ENCODE data around the gene NOL8.

NOL8 gene

DNA sequence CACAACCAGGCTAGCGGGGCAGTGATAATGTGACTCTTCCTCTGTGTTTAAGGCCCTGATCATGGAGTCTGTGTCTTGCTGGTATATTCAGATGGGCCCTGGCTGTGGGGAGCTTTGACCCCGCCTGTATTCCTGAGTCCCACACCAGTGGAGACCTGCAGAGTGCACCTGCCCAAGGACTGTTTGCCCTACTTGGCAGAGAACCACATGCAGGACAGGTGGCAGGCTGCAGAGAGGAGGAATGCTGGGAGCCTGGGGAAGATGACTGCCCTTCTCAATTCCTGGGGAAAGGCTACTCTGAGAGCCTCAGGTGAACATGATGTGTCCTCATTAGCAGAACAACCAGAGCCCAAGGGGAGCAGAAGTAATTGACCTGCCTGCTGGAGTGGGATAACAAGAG is 67.8 kb downstream of the NOL8 start:
- no peak for DNase-seq

DNA sequence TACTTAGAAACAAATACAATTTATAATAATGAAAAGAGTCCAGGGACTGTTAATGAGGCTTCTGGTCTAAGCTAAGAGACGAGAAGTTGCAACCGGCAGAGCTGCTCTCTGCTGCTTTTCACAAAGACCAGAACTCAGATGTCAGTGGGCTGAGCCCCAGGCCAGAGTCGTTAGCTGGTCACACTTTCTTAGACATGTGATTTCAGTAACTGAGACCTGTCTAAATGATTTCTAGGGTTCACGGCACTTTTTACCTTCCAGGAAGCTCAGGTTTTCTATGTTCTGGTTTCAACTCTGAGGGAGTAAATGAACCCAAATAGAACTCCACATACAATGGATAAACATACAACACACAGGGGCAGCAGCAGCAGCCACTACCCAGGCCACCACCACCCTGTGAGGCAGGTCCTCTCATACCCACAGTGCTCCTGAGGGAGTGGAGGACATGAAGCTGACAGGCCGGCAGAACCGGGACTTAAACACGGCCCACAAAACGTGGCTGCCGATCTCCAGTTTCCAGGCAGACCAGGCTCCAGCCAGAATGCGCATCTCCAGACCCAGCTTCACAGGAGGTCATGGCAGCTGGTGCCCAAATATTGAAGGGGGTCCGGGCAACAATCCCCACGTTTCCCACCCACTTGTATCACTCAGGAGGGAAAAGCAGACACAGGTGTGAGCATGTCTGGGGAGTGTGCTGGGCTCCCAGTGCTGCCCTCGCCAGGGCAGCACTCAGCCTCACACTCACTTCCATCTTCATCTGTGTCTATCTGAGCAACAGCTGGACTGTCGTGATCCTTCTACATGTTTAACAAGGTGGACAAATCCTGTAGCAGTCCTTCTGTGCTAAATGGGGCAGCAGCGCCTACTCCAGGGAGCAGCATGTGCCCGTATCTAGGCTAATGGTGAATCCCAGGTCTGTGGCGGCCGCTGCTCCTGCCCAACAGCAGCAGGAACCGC is 70.5 kb downstream of the NOL8 start:
- DNase-seq = no peak

DNA sequence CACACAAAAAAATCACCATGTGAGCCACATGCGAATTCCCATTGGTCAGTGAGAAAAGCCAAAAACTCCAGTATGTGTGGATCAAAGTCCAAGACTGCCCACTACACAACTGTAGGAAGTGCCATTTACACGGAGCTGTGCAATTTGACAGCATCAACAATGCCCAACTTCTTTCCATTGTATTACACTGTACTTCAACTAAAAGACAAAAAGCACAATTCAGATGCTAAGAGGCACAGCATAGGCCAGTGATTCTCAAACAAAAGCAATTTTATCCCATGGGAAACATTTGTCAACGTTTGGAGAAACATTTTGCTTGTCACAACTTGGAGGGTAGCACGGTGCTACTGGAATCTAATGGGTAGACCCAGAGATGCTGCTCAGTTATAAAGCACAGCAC is 71.5 kb downstream of the NOL8 start:
- DNase-seq = no peak

DNA sequence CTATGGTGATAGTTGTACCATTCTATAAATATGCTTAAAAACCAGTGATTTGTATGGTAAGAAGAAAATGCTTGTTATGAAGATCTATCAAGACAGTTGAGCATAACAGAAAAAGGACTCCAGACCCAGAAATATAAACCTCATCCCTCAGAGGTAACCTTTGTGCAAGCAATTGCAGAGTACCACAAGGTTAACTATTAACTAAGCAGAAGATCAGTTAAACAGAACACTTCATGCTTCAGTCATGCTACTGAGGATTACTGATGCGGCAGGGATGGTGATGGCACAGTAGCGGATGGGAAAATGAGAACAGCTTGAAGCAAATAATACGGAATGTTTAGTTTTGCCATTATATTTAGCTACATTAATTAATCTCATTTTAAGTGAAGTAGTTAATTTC is 77.2 kb downstream of the NOL8 start:
- no peak for DNase-seq
